Astrocyte (in vitro differentiated cells and primary cell): ENCODE measurements around the gene DYNC1I1. TPM values are rescaled to one million over a fixed set of nuclear protein-coding genes. Genes with fewer than 3 reads are reported as not detected.

Experiments used
- DNase-seq: peaks from one replicate; pipeline ENCODE4 v3.0.0-alpha.2; 2010; ENCODE audit warnings: low read depth
- FAIRE-seq: peaks from 2 replicates; lab custom pipeline; 2011; peaks lifted over from hg19 to GRCh38; lab: Jason Lieb, UNC
- H2AFZ ChIP-seq: 2 replicates; pipeline ENCODE4 v1.6.0; 2012; ENCODE audit warnings: low read depth, low read length, inconsistent platforms
- H3K27ac ChIP-seq: 2 replicates; pipeline ENCODE4 v1.5.1; 2011; ENCODE audit warnings: low read depth, low read length, inconsistent platforms
- H3K27me3 ChIP-seq: 2 replicates; pipeline ENCODE4 v1.6.0; 2011; ENCODE audit warnings: low read length, inconsistent platforms; ENCODE audit not compliant: insufficient read depth
- H3K36me3 ChIP-seq: 2 replicates; pipeline ENCODE4 v1.5.1; 2011; ENCODE audit warnings: low read length, inconsistent platforms; ENCODE audit not compliant: insufficient read depth
- H3K4me1 ChIP-seq: 2 replicates; pipeline ENCODE4 v1.5.1; 2011; ENCODE audit warnings: low read length, inconsistent platforms; ENCODE audit not compliant: insufficient read depth
- H3K4me2 ChIP-seq: 2 replicates; pipeline ENCODE4 v1.6.0; 2012; ENCODE audit warnings: low read length, inconsistent platforms
- H3K4me3 ChIP-seq: 2 replicates; pipeline ENCODE4 v1.5.1; 2011; ENCODE audit warnings: low read depth, mild to moderate bottlenecking, low read length, inconsistent platforms; ENCODE audit not compliant: insufficient read depth
- H3K79me2 ChIP-seq: 2 replicates; pipeline ENCODE4 v1.6.0; 2012; ENCODE audit warnings: mild to moderate bottlenecking, low read length, inconsistent platforms; ENCODE audit not compliant: insufficient read depth
- H3K9ac ChIP-seq: 2 replicates; pipeline ENCODE4 v1.6.0; 2012; ENCODE audit warnings: mild to moderate bottlenecking, low read length, inconsistent platforms
- H3K9me3 ChIP-seq: 2 replicates; pipeline ENCODE4 v1.5.1; 2012; ENCODE audit warnings: low read depth, mild to moderate bottlenecking, low read length, inconsistent platforms; ENCODE audit not compliant: insufficient read depth
- H4K20me1 ChIP-seq: 2 replicates; pipeline ENCODE4 v1.6.0; 2012; ENCODE audit warnings: low read length, inconsistent platforms; ENCODE audit not compliant: insufficient read depth
- H3K27ac Mint-ChIP-seq: one replicate; pipeline ENCODE4 v1.8.0; 2021; ENCODE audit warnings: mild to moderate bottlenecking, mixed read lengths; ENCODE audit not compliant: unreplicated experiment
- H3K27me3 Mint-ChIP-seq: one replicate; pipeline ENCODE4 v1.8.0; 2021; ENCODE audit warnings: low read depth, mixed read lengths; ENCODE audit not compliant: unreplicated experiment
- H3K36me3 Mint-ChIP-seq: one replicate; pipeline ENCODE4 v1.8.0; 2021; ENCODE audit warnings: low read depth, mixed read lengths; ENCODE audit not compliant: unreplicated experiment
- H3K4me1 Mint-ChIP-seq: one replicate; pipeline ENCODE4 v1.8.0; 2021; ENCODE audit warnings: low read depth, mixed read lengths; ENCODE audit not compliant: unreplicated experiment
- H3K4me3 Mint-ChIP-seq: one replicate; pipeline ENCODE4 v1.8.0; 2021; ENCODE audit warnings: mild to moderate bottlenecking, moderate library complexity, mixed read lengths; ENCODE audit not compliant: unreplicated experiment
- H3K9me3 Mint-ChIP-seq: one replicate; pipeline ENCODE4 v1.8.0; 2021; ENCODE audit warnings: mild to moderate bottlenecking, mixed read lengths; ENCODE audit not compliant: unreplicated experiment
- CTCF ChIP-seq: IDR thresholded peaks from 2 replicates; pipeline ENCODE4 v1.5.1; 2011; ENCODE audit warnings: low read depth, mild to moderate bottlenecking, inconsistent platforms, low read length, moderate library complexity; ENCODE audit not compliant: insufficient read depth
- EZH2 ChIP-seq: IDR thresholded peaks from 2 replicates; pipeline ENCODE4 v1.6.1; 2012; ENCODE audit warnings: mild to moderate bottlenecking, low read length, inconsistent platforms; ENCODE audit not compliant: insufficient read depth
- total RNA-seq: library from RNA; stranded (reverse); gene quantifications from 2 replicates; pipeline ENCODE4 v1.2.1, GENCODE V29; 2021

Gene DYNC1I1
- total RNA-seq, 1 donor from 2014 or later = 3.2 TPM

- no peaks in the 10 kb centered on the region for H3K36me3 ChIP-seq
- no peak overlapping the region for H3K4me2 ChIP-seq
- no peaks in the 10 kb centered on the region for H3K4me1 Mint-ChIP-seq
Measured at GRCh38 chr7:95800787-95801186, 28.4 kb downstream of the DYNC1I1 start.

GRCh38 chr7:95802270-95802669 lies 29.9 kb downstream of the DYNC1I1 start:
- H3K4me2 ChIP-seq = no peak overlapping the region
- H3K79me2 ChIP-seq = no peaks in the 10 kb centered on the region
- DNase-seq = no peak
- no peaks in the 10 kb centered on the region for H3K9me3 ChIP-seq
- H3K27ac Mint-ChIP-seq = no peak overlapping the region
- H2AFZ ChIP-seq = no peak overlapping the region
- no peaks in the 10 kb centered on the region for H4K20me1 ChIP-seq
- H3K36me3 ChIP-seq = no peaks in the 10 kb centered on the region
- no peak overlapping the region for H3K27ac ChIP-seq
- peaks cover 9% of the 10 kb centered on the region for H3K27me3 Mint-ChIP-seq
- TF ChIP-seq CTCF = no peak
- no peak for TF ChIP-seq EZH2
- H3K4me1 Mint-ChIP-seq = no peaks in the 10 kb centered on the region
- FAIRE-seq = no peak
- H3K4me1 ChIP-seq = no peaks in the 10 kb centered on the region
- H3K36me3 Mint-ChIP-seq = peaks cover 1% of the 10 kb centered on the region
- H3K4me3 ChIP-seq = no peak overlapping the region
- no peaks in the 10 kb centered on the region for H3K27me3 ChIP-seq
- peaks cover 4% of the 10 kb centered on the region for H3K9me3 Mint-ChIP-seq
- H3K9ac ChIP-seq = no peak overlapping the region
- no peak overlapping the region for H3K4me3 Mint-ChIP-seq

More at GRCh38 chr7:95800787-95801186, 28.4 kb downstream of the DYNC1I1 start:
- Mint-ChIP-seq H3K9me3 (peaks cover 4% of the 10 kb centered on the region), H3K4me3 (no peak overlapping the region), H3K27ac (no peak overlapping the region), H3K36me3 (peaks cover 1% of the 10 kb centered on the region), H3K27me3 (peaks cover 3% of the 10 kb centered on the region)
- Histone ChIP-seq H3K27me3 (no peaks in the 10 kb centered on the region), H3K4me3 (no peak overlapping the region), H3K27ac (no peak overlapping the region), H3K79me2 (no peaks in the 10 kb centered on the region), H3K4me1 (no peaks in the 10 kb centered on the region), H3K9ac (no peak overlapping the region), H4K20me1 (no peaks in the 10 kb centered on the region), H2AFZ (no peak overlapping the region), H3K9me3 (no peaks in the 10 kb centered on the region)
- no peak for DNase-seq
- TF ChIP-seq EZH2 (no peak), CTCF (no peak)
- no peak for FAIRE-seq

GRCh38 chr7:95804052-95804451 lies 31.7 kb downstream of the DYNC1I1 start:
- DNase-seq = no peak
- peaks cover 11% of the 10 kb centered on the region for H3K27me3 Mint-ChIP-seq
- FAIRE-seq = no peak
- H3K9me3 Mint-ChIP-seq = peaks cover 4% of the 10 kb centered on the region
- Histone ChIP-seq H4K20me1 (no peaks in the 10 kb centered on the region), H3K27me3 (no peaks in the 10 kb centered on the region), H3K9me3 (no peaks in the 10 kb centered on the region), H3K36me3 (no peaks in the 10 kb centered on the region), H3K9ac (no peak overlapping the region), H3K4me3 (no peak overlapping the region), H2AFZ (no peak overlapping the region), H3K4me2 (no peak overlapping the region), H3K27ac (no peak overlapping the region), H3K4me1 (no peaks in the 10 kb centered on the region), H3K79me2 (no peaks in the 10 kb centered on the region)
- TF ChIP-seq CTCF (no peak), EZH2 (no peak)
- no peak overlapping the region for H3K4me3 Mint-ChIP-seq
- H3K27ac Mint-ChIP-seq = no peak overlapping the region
- no peaks in the 10 kb centered on the region for H3K4me1 Mint-ChIP-seq
- peaks cover 1% of the 10 kb centered on the region for H3K36me3 Mint-ChIP-seq
